ENCODE data around the gene PAFAH2. TPM values are rescaled to one million over a fixed set of nuclear protein-coding genes. Genes with fewer than 3 reads are reported as not detected.
"Not testable (repeated sequence)": the region's sequence is repeated elsewhere in the genome, so short reads cannot be mapped to it uniquely, and the experiment has no call there.

Gene PAFAH2
- total RNA-seq, 2 donors from 2014 or later = 8.4 to 10.1 TPM

DNA sequence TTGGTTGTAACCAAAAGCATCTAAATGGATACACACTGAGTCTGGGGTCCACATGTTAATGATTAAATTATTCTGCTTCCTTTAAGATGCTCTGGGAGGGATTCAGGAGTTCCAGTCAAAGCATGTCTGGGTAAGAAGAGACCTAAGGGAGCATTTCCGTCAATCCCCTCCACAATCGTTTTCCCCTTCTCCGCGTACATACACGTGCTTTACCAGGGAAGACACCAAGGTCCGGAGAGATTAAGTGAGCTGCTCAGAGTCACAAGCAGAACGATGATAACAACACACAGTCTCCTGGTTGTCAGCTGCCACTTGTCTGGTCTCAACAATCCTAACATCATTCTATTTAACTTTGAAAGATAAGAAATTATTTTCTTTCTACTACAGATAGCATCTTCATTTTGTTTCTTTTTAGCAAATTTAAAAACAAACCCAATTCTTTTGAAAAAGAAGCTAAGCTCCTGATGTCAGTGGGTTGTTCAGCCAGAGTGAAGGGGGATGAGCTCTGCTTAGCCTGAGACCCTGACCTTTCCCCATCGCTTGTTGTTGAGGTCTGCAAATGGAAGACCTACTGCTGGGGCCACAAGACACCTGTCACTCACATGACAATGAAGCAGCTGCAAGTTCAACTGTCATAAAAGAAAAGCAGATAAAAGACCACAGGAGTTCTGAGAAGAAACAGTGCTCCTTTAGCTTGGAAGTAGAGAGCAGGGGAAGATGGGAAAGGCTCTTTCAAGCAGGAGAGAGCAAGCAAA is 4.5 kb downstream of the PAFAH2 start:
- peak overlapping the region in 1 of 2 donors; percentile 30 for H3K4me3 Mint-ChIP-seq
- ATAC-seq (replicated peaks in 1 of 2) (no peak), DNase-seq (no peak)
- peaks cover 1 to 4% of the 10 kb centered on the region in 2 donors for H3K36me3 Mint-ChIP-seq (ENCODE audit: insufficient read depth in 2 of 2)
- no peaks in the 10 kb centered on the region for H3K9me3 Mint-ChIP-seq
- peaks cover 60% of the 10 kb centered on the region for H3K4me1 Mint-ChIP-seq (ENCODE audit: low read depth)
- H3K27me3 Mint-ChIP-seq (ENCODE audit: low read depth) = no peaks in the 10 kb centered on the region
- peak overlapping the region; percentile 22 for H3K27ac Mint-ChIP-seq

DNA sequence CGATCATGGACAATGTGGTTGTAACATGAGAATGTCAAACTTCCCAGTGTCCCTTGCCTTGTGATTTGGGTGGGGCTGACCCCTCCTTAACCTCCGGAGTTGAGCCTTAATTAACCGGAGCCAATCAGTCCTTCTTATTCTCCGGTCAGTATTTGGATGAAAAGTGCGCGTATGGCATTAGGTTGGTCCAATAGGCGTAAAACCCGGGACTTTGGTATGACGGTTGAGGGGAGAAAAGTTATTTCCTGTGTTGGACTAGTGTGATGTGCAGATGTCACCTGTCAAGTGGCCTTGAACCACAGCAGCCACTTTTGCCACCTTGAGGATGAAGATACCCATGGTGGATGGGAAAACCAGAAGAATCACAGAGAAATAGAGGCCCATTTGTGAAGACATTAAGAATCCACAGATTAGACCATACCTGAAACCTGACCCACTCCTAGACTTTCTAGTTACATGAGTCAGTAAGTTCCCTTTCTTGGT is 5.1 kb downstream of the PAFAH2 start:
- peaks cover 1 to 4% of the 10 kb centered on the region in 2 donors for H3K36me3 Mint-ChIP-seq (ENCODE audit: insufficient read depth in 2 of 2)
- H3K9me3 Mint-ChIP-seq = no peaks in the 10 kb centered on the region
- no peaks in the 10 kb centered on the region for H3K27me3 Mint-ChIP-seq (ENCODE audit: low read depth)
- peak overlapping the region; percentile 22 for H3K27ac Mint-ChIP-seq
- peaks cover 63% of the 10 kb centered on the region for H3K4me1 Mint-ChIP-seq (ENCODE audit: low read depth)
- ATAC-seq (replicated peaks in 1 of 2) = no peak
- no peak for DNase-seq
- H3K4me3 Mint-ChIP-seq = no peak overlapping the region

DNA sequence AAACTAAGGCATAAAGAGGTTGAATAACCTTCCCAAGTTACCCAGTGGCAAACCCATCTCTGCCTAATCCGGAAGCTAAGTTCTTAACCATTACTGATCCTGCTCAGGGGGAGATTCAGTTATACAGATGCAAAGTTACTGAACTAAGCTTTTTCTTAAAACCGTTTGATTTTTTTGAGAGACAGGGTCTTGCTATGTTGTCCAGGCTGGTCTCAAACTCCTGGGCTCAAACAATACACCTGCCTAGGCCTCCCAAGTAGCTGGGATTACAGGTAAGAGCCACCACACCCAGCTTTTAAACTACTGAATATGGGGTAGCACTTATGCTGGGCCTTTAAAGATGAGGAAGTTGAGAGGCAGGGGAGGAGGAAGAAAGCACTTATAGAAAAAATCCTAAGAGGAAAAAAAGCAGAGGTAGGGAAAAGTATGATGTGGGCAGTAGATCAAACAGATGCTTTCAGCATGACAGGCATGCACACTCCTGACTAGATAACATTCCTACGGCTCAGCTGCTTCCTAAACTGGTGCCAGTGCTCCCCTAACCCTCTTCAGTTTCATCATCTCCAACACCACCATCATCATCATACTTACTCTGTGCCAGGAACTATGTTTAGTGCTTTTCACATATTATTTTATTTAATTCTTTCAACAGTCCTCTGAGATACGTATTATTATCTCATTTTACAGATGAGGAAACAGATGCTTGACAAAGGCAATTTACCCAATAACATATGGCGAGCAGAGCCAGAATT is 5.8 kb downstream of the PAFAH2 start:
- Mint-ChIP-seq H3K27ac (no peak overlapping the region), H3K9me3 (no peaks in the 10 kb centered on the region), H3K4me3 (no peak overlapping the region), H3K27me3 (ENCODE audit: low read depth) (no peaks in the 10 kb centered on the region), H3K4me1 (ENCODE audit: low read depth) (peaks cover 64% of the 10 kb centered on the region), H3K36me3 (ENCODE audit: insufficient read depth in 2 of 2) (peaks cover 1 to 2% of the 10 kb centered on the region in 2 donors)
- no peak for DNase-seq
- ATAC-seq (replicated peaks in 1 of 2) = no peak

DNA sequence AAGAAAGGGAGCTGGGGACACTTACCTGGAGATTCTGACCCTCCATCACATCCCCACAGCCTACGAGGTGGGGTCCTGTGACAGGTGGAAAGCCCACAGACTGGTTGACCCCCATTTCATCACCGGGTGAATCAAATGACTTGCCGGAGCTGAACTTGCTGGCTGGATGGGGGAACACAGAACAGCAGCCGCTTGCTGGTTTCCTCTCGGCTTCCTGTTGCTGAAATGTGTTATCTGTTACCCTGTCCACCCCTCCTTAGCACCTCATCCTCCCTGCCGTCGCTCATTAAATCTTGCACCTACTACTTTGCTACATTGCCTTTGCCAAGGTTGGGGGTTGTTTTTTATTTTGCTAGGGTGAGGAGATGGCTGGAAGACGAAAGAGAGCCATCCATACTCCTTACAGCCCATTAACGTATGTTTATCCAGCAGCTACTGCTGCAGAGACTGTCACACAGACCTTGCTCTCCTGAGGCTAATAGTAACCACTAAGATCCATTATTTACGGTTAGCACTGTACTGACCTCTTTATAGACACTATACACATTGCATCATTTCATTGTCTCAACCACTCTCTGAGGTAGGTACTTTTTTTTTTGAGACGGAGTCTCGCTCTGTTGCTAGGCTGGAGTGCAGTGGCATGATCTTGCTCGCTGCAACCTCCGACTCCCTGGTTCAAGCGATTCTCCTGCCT is 7.0 kb downstream of the PAFAH2 start:
- Mint-ChIP-seq H3K4me3 (peak overlapping the region; percentile 73 to 81), H3K36me3 (ENCODE audit: insufficient read depth in 2 of 2) (peaks cover 0 to 8% of the 10 kb centered on the region in 2 donors), H3K4me1 (ENCODE audit: low read depth) (peaks cover 64% of the 10 kb centered on the region), H3K9me3 (no peaks in the 10 kb centered on the region), H3K27me3 (ENCODE audit: low read depth) (no peaks in the 10 kb centered on the region), H3K27ac (peak overlapping the region; percentile 72)
- ATAC-seq (replicated peaks in 1 of 2) = peak; percentile 85 to 90
- DNase-seq = peak; percentile 50 to 57

DNA sequence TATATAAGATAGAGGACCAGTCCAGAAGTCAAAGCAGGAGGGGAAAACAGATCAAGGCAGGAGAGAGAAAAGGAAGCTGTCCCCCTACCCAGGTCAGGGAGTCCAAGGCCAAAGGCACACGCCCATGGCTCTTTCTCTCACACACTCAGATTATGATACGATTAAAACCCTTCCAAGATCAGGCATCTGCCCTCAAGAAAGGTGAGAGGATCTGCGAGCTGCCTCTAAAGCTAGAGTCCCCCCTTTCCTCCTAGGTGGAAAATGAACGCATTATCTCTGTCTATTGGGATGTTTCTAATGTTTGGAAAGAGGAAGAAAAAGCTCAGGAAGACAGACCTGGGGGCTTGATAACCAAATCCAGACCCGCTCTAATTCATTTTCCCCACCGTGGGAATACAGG is 7.6 kb downstream of the PAFAH2 start:
- peak; percentile 17 for ATAC-seq (replicated peaks in 1 of 2)
- Mint-ChIP-seq H3K4me3 (peak overlapping the region; percentile 73 to 81), H3K36me3 (ENCODE audit: insufficient read depth in 2 of 2) (peaks cover 0 to 12% of the 10 kb centered on the region in 2 donors), H3K27me3 (ENCODE audit: low read depth) (no peaks in the 10 kb centered on the region), H3K9me3 (no peaks in the 10 kb centered on the region), H3K4me1 (ENCODE audit: low read depth) (peaks cover 66% of the 10 kb centered on the region), H3K27ac (peak overlapping the region; percentile 72)
- DNase-seq = no peak

GRCh38 chr1:25989440-25990234 is 8.2 kb downstream of the PAFAH2 start:
- no peak for DNase-seq
- peak in 1 of 2 donors; percentile 14 for ATAC-seq (replicated peaks in 1 of 2)
- Mint-ChIP-seq H3K36me3 (ENCODE audit: insufficient read depth in 2 of 2) (peaks cover 0 to 12% of the 10 kb centered on the region in 2 donors), H3K9me3 (no peaks in the 10 kb centered on the region), H3K4me3 (peak overlapping the region; percentile 73 to 81), H3K4me1 (ENCODE audit: low read depth) (peaks cover 66% of the 10 kb centered on the region), H3K27me3 (ENCODE audit: low read depth) (no peaks in the 10 kb centered on the region), H3K27ac (peak overlapping the region; percentile 72)

DNA sequence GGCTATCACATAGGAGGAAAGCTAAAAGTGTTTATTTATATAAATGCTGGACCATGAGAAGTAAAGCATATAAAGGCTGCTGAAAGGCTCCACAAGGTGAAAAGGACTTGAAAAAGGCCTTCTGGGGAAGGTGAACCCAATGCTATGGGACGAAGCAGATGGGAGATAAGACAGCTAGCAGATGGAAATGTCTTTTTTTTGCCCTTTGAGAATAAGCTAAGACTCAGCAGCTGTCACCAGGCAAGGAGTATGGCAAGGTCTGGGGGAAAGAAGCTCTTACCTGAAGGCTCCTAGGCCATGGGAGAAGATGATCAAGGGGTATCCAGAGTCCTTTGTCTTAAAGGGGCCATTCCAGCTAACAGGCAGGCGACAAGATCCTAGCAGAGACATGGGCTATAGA is 9.9 kb downstream of the PAFAH2 start:
- no peak for DNase-seq
- Mint-ChIP-seq H3K36me3 (ENCODE audit: insufficient read depth in 2 of 2) (peaks cover 0 to 11% of the 10 kb centered on the region in 2 donors), H3K27me3 (ENCODE audit: low read depth) (no peaks in the 10 kb centered on the region), H3K4me3 (no peak overlapping the region), H3K27ac (no peak overlapping the region), H3K4me1 (ENCODE audit: low read depth) (peaks cover 56% of the 10 kb centered on the region), H3K9me3 (no peaks in the 10 kb centered on the region)
- ATAC-seq (replicated peaks in 1 of 2) = no peak

DNA sequence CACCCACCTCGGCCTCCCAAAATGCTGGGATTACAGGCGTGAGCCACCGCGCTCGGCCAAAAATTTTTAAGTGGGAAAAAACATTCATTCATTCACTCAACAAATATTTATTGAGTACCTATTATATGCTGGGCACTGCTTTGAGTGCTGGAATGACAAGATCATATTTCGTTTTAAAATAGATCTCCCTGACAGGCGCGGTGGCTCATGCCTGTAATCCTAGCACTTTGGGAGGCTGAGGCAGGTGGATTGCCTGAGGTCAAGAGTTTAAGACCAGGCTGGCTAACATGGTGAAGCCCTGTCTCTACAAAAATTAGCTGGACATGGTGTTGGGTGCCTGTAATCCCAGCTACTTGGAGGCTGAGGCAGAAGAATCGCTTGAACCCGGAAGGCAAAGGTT is 11.1 kb downstream of the PAFAH2 start:
- DNase-seq; H3K9me3 Mint-ChIP-seq; H3K27me3 Mint-ChIP-seq (ENCODE audit: low read depth); H3K4me3 Mint-ChIP-seq; H3K27ac Mint-ChIP-seq; ATAC-seq (replicated peaks in 1 of 2): not testable (repeated sequence)
- peaks cover 0 to 18% of the 10 kb centered on the region in 2 donors for H3K36me3 Mint-ChIP-seq (ENCODE audit: insufficient read depth in 2 of 2)
- peaks cover 47% of the 10 kb centered on the region for H3K4me1 Mint-ChIP-seq (ENCODE audit: low read depth)

- peaks cover 40% of the 10 kb centered on the region for H3K4me1 Mint-ChIP-seq (ENCODE audit: low read depth)
- no peaks in the 10 kb centered on the region for H3K27me3 Mint-ChIP-seq (ENCODE audit: low read depth)
- DNase-seq (no peak), ATAC-seq (replicated peaks in 1 of 2) (no peak)
- H3K4me3 Mint-ChIP-seq = no peak overlapping the region
- no peaks in the 10 kb centered on the region for H3K9me3 Mint-ChIP-seq
- no peak overlapping the region for H3K27ac Mint-ChIP-seq
- H3K36me3 Mint-ChIP-seq (ENCODE audit: insufficient read depth in 2 of 2) = peaks cover 0 to 19% of the 10 kb centered on the region in 2 donors
Observed at GRCh38 chr1:25985670-25986069, 12.2 kb downstream of the PAFAH2 start.

- no peak overlapping the region for H3K4me3 Mint-ChIP-seq
- DNase-seq = no peak
- no peak for ATAC-seq (replicated peaks in 1 of 2)
- no peaks in the 10 kb centered on the region for H3K9me3 Mint-ChIP-seq
- H3K27me3 Mint-ChIP-seq (ENCODE audit: low read depth) = no peaks in the 10 kb centered on the region
- H3K27ac Mint-ChIP-seq = no peak overlapping the region
- peaks cover 0 to 19% of the 10 kb centered on the region in 2 donors for H3K36me3 Mint-ChIP-seq (ENCODE audit: insufficient read depth in 2 of 2)
- H3K4me1 Mint-ChIP-seq (ENCODE audit: low read depth) = peaks cover 35% of the 10 kb centered on the region
Observed at GRCh38 chr1:25985171-25985570, 12.7 kb downstream of the PAFAH2 start.

GRCh38 chr1:25979210-25979609 is 18.7 kb downstream of the PAFAH2 start:
- peaks cover 0 to 9% of the 10 kb centered on the region in 2 donors for H3K36me3 Mint-ChIP-seq (ENCODE audit: insufficient read depth in 2 of 2)

DNA sequence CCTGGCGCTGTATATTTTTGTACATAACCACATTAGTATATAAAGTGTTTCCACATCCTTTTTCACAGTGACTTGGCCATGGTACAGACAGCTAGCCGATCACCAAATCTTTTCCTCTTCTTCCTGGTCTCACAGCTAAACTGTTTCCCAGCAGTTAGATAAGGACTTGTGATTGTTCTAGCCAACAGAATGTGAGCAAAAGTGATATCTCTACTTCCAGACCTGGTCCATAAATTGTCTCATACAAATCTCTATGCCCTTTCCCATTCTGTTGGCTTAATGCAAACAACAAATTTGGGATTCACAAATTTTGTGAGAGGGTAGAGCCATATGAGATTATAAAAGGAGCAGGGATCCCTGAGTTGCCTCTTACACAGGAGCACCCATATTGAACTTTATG is 19.5 kb downstream of the PAFAH2 start:
- ATAC-seq (replicated peaks in 1 of 2) = no peak
- Mint-ChIP-seq H3K27me3 (ENCODE audit: low read depth) (no peaks in the 10 kb centered on the region), H3K36me3 (ENCODE audit: insufficient read depth in 2 of 2) (peaks cover 0 to 9% of the 10 kb centered on the region in 2 donors), H3K9me3 (no peaks in the 10 kb centered on the region), H3K4me1 (ENCODE audit: low read depth) (no peaks in the 10 kb centered on the region), H3K4me3 (no peak overlapping the region), H3K27ac (no peak overlapping the region)
- DNase-seq = no peak

More at GRCh38 chr1:25979210-25979609, 18.7 kb downstream of the PAFAH2 start:
- Mint-ChIP-seq H3K4me3 (no peak overlapping the region), H3K27ac (no peak overlapping the region), H3K4me1 (ENCODE audit: low read depth) (no peaks in the 10 kb centered on the region), H3K9me3 (no peaks in the 10 kb centered on the region), H3K27me3 (ENCODE audit: low read depth) (no peaks in the 10 kb centered on the region)
- no peak for ATAC-seq (replicated peaks in 1 of 2)
- DNase-seq = no peak

Measured in activated T-cell treated with anti-CD3 and anti-CD28 coated beads, Interleukin-2, amount 50 U/mL, for 72 hours (primary cell).